ENCODE data around the gene DELE1.

Gene DELE1

GRCh38 chr5:141931694-141932093, 8.0 kb downstream of the DELE1 start:
- no peak for TF ChIP-seq CTCF (IDR thresholded peaks at IDR 0.05)
- no peak overlapping the region for H3K4me2 ChIP-seq (ENCODE audit: low read length)
- H3K27me3 ChIP-seq (ENCODE audit: control insufficient read depth, insufficient read depth, low read length) = no peaks in the 10 kb centered on the region
- no peaks in the 10 kb centered on the region for H3K9me3 ChIP-seq (ENCODE audit: control insufficient read depth, low read length)
- no peak overlapping the region for H3K9ac ChIP-seq
- no peak overlapping the region for H3K27ac ChIP-seq
- H3K36me3 ChIP-seq (ENCODE audit: control insufficient read depth, insufficient read depth, low read length) = no peaks in the 10 kb centered on the region
- no peaks in the 10 kb centered on the region for H3K4me1 ChIP-seq
- H3K4me3 ChIP-seq (ENCODE audit: low read depth, low read length) = no peak overlapping the region
- H3K79me2 ChIP-seq = peaks cover 22% of the 10 kb centered on the region
- H2AFZ ChIP-seq = no peak overlapping the region

GRCh38 chr5:141933151-141933550, 9.5 kb downstream of the DELE1 start:
- H3K27me3 ChIP-seq (ENCODE audit: control insufficient read depth, insufficient read depth, low read length) = no peaks in the 10 kb centered on the region
- no peaks in the 10 kb centered on the region for H3K36me3 ChIP-seq (ENCODE audit: control insufficient read depth, insufficient read depth, low read length)
- no peaks in the 10 kb centered on the region for H3K9me3 ChIP-seq (ENCODE audit: control insufficient read depth, low read length)
- H3K4me1 ChIP-seq = no peaks in the 10 kb centered on the region
- H3K79me2 ChIP-seq = peaks cover 14% of the 10 kb centered on the region
- TF ChIP-seq CTCF (IDR thresholded peaks at IDR 0.05) = no peak
- H3K27ac ChIP-seq = no peak overlapping the region
- no peak overlapping the region for H3K4me3 ChIP-seq (ENCODE audit: low read depth, low read length)
- no peak overlapping the region for H2AFZ ChIP-seq
- no peak overlapping the region for H3K4me2 ChIP-seq (ENCODE audit: low read length)
- H3K9ac ChIP-seq = no peak overlapping the region

- H3K79me2 ChIP-seq = peaks cover 3% of the 10 kb centered on the region
- no peaks in the 10 kb centered on the region for H3K9me3 ChIP-seq (ENCODE audit: control insufficient read depth, low read length)
- no peak overlapping the region for H2AFZ ChIP-seq
- H3K27ac ChIP-seq = no peak overlapping the region
- H3K4me3 ChIP-seq (ENCODE audit: low read depth, low read length) = no peak overlapping the region
- no peaks in the 10 kb centered on the region for H3K4me1 ChIP-seq
- H3K36me3 ChIP-seq (ENCODE audit: control insufficient read depth, insufficient read depth, low read length) = no peaks in the 10 kb centered on the region
- H3K4me2 ChIP-seq (ENCODE audit: low read length) = no peak overlapping the region
- no peak overlapping the region for H3K9ac ChIP-seq
- no peak for TF ChIP-seq CTCF (IDR thresholded peaks at IDR 0.05)
- no peaks in the 10 kb centered on the region for H3K27me3 ChIP-seq (ENCODE audit: control insufficient read depth, insufficient read depth, low read length)
These were observed 10.6 kb downstream of the DELE1 start for GRCh38 chr5:141934099-141934844.

- no peak overlapping the region for H3K4me3 ChIP-seq (ENCODE audit: low read depth, low read length)
- H2AFZ ChIP-seq = no peak overlapping the region
- no peaks in the 10 kb centered on the region for H3K9me3 ChIP-seq (ENCODE audit: control insufficient read depth, low read length)
- no peak for TF ChIP-seq CTCF (IDR thresholded peaks at IDR 0.05)
- H3K79me2 ChIP-seq = no peaks in the 10 kb centered on the region
- H3K4me2 ChIP-seq (ENCODE audit: low read length) = no peak overlapping the region
- H3K9ac ChIP-seq = no peak overlapping the region
- no peaks in the 10 kb centered on the region for H3K4me1 ChIP-seq
- H3K27me3 ChIP-seq (ENCODE audit: control insufficient read depth, insufficient read depth, low read length) = no peaks in the 10 kb centered on the region
- H3K36me3 ChIP-seq (ENCODE audit: control insufficient read depth, insufficient read depth, low read length) = no peaks in the 10 kb centered on the region
- H3K27ac ChIP-seq = no peak overlapping the region
These were observed 11.9 kb downstream of the DELE1 start for GRCh38 chr5:141935538-141935937.

GRCh38 chr5:141940695-141941271, 17.1 kb downstream of the DELE1 start:
- Histone ChIP-seq H3K36me3 (ENCODE audit: control insufficient read depth, insufficient read depth, low read length) (no peaks in the 10 kb centered on the region), H3K79me2 (no peaks in the 10 kb centered on the region), H3K27ac (peak overlapping the region; percentile 16), H2AFZ (no peak overlapping the region), H3K9me3 (ENCODE audit: control insufficient read depth, low read length) (no peaks in the 10 kb centered on the region), H3K27me3 (ENCODE audit: control insufficient read depth, insufficient read depth, low read length) (no peaks in the 10 kb centered on the region), H3K9ac (no peak overlapping the region), H3K4me3 (ENCODE audit: low read depth, low read length) (no peak overlapping the region), H3K4me1 (no peaks in the 10 kb centered on the region), H3K4me2 (ENCODE audit: low read length) (no peak overlapping the region)
- no peak for TF ChIP-seq CTCF (IDR thresholded peaks at IDR 0.05)

Measured in parathyroid adenoma (tissue), 2 donors.